ENCODE measurements around the gene ARAP3.

Gene ARAP3

GRCh38 chr5:141685591-141685990 is 3.6 kb upstream of the ARAP3 start:
- Histone ChIP-seq H3K79me2 (ENCODE audit: insufficient read depth, low read length) (no peaks in the 10 kb centered on the region), H4K20me1 (ENCODE audit: insufficient read depth, low read length) (no peaks in the 10 kb centered on the region), H3K9ac (ENCODE audit: low read depth, low read length) (no peak overlapping the region), H3K36me3 (ENCODE audit: insufficient read depth, low read length) (no peaks in the 10 kb centered on the region), H3K27me3 (ENCODE audit: insufficient read depth, low read length, poor library complexity) (peaks cover 17% of the 10 kb centered on the region), H3K4me2 (ENCODE audit: insufficient read depth, low read length) (no peak overlapping the region), H3K27ac (ENCODE audit: low read length) (no peak overlapping the region), H3K4me1 (ENCODE audit: insufficient read depth, low read length) (no peaks in the 10 kb centered on the region), H3K4me3 (ENCODE audit: low read depth in 1 of 2, low read length in 2 of 2) (no peak overlapping the region), H3K9me3 (ENCODE audit: insufficient read depth, low read length, severe bottlenecking) (no peaks in the 10 kb centered on the region), H2AFZ (ENCODE audit: low read depth, low read length) (no peak overlapping the region)
- TF ChIP-seq EZH2 (IDR thresholded peaks at IDR 0.05; ENCODE audit: borderline replicate concordance, low read depth, low read length, severe bottlenecking): no peak
- TF ChIP-seq, protein P1, sequence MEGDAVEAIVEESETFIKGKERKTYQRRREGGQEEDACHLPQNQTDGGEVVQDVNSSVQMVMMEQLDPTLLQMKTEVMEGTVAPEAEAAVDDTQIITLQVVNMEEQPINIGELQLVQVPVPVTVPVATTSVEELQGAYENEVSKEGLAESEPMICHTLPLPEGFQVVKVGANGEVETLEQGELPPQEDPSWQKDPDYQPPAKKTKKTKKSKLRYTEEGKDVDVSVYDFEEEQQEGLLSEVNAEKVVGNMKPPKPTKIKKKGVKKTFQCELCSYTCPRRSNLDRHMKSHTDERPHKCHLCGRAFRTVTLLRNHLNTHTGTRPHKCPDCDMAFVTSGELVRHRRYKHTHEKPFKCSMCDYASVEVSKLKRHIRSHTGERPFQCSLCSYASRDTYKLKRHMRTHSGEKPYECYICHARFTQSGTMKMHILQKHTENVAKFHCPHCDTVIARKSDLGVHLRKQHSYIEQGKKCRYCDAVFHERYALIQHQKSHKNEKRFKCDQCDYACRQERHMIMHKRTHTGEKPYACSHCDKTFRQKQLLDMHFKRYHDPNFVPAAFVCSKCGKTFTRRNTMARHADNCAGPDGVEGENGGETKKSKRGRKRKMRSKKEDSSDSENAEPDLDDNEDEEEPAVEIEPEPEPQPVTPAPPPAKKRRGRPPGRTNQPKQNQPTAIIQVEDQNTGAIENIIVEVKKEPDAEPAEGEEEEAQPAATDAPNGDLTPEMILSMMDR (IDR thresholded peaks at IDR 0.05; ENCODE audit: borderline replicate concordance, extremely low read depth, low read length, poor library complexity, severe bottlenecking): no peak
- no peak for DNase-seq
- no peak for ATAC-seq (ENCODE audit: insufficient read depth, low read depth)

DNA sequence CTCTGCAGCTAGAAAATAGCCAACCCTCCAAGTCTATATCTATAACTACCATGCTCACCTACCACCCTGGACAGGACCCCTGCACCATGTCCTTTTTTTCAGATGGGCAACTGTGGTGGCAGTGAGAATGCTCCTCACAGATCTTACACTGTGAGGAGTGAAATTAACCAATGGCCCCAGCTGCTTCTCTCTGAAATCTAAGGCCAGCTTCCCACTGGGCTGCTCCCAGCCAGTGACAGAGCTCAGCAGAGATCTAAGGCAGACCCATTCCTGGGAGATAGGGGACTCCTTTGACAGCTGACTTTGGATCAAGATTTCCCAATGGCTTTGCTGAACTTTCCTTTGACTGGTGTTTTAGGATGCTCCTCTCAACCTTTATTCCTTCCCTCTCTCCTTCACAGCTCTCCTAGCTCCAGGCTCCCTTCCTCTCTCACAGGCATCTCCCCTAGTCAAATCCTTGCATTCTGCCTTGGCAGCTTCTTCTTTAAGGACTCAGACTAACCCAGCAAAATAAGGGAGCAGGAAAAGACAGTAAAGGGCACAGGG is 1.6 kb upstream of the ARAP3 start:
- Histone ChIP-seq H3K79me2 (ENCODE audit: insufficient read depth, low read length) (no peaks in the 10 kb centered on the region), H3K9ac (ENCODE audit: low read depth, low read length) (no peak overlapping the region), H4K20me1 (ENCODE audit: insufficient read depth, low read length) (no peaks in the 10 kb centered on the region), H3K4me2 (ENCODE audit: insufficient read depth, low read length) (no peak overlapping the region), H3K27me3 (ENCODE audit: insufficient read depth, low read length, poor library complexity) (peaks cover 3% of the 10 kb centered on the region), H3K27ac (ENCODE audit: low read length) (no peak overlapping the region), H3K9me3 (ENCODE audit: insufficient read depth, low read length, severe bottlenecking) (no peaks in the 10 kb centered on the region), H3K36me3 (ENCODE audit: insufficient read depth, low read length) (no peaks in the 10 kb centered on the region), H3K4me1 (ENCODE audit: insufficient read depth, low read length) (no peaks in the 10 kb centered on the region), H2AFZ (ENCODE audit: low read depth, low read length) (no peak overlapping the region), H3K4me3 (ENCODE audit: low read depth in 1 of 2, low read length in 2 of 2) (no peak overlapping the region)
- ATAC-seq (ENCODE audit: insufficient read depth, low read depth) (no peak), DNase-seq (no peak)
- TF ChIP-seq EZH2 (IDR thresholded peaks at IDR 0.05; ENCODE audit: borderline replicate concordance, low read depth, low read length, severe bottlenecking): no peak
- TF ChIP-seq, protein P1 (IDR thresholded peaks at IDR 0.05; ENCODE audit: borderline replicate concordance, extremely low read depth, low read length, poor library complexity, severe bottlenecking): no peak

GRCh38 chr5:141681295-141681694 is 735 bp downstream of the ARAP3 start:
- no peak for TF ChIP-seq EZH2 (IDR thresholded peaks at IDR 0.05; ENCODE audit: borderline replicate concordance, low read depth, low read length, severe bottlenecking)
- TF ChIP-seq, protein P1 (IDR thresholded peaks at IDR 0.05; ENCODE audit: borderline replicate concordance, extremely low read depth, low read length, poor library complexity, severe bottlenecking): no peak
- Histone ChIP-seq H3K79me2 (ENCODE audit: insufficient read depth, low read length) (no peaks in the 10 kb centered on the region), H3K4me2 (ENCODE audit: insufficient read depth, low read length) (no peak overlapping the region), H3K9me3 (ENCODE audit: insufficient read depth, low read length, severe bottlenecking) (no peaks in the 10 kb centered on the region), H3K4me1 (ENCODE audit: insufficient read depth, low read length) (no peaks in the 10 kb centered on the region), H3K4me3 (ENCODE audit: low read depth in 1 of 2, low read length in 2 of 2) (no peak overlapping the region), H3K27me3 (ENCODE audit: insufficient read depth, low read length, poor library complexity) (no peaks in the 10 kb centered on the region), H2AFZ (ENCODE audit: low read depth, low read length) (no peak overlapping the region), H3K9ac (ENCODE audit: low read depth, low read length) (no peak overlapping the region), H3K36me3 (ENCODE audit: insufficient read depth, low read length) (no peaks in the 10 kb centered on the region), H3K27ac (ENCODE audit: low read length) (no peak overlapping the region), H4K20me1 (ENCODE audit: insufficient read depth, low read length) (no peaks in the 10 kb centered on the region)
- ATAC-seq (ENCODE audit: insufficient read depth, low read depth) (no peak), DNase-seq (no peak)

Data from DND-41 (cell line).